Limb (tissue), 2 donors: ENCODE data around the gene NEXN.

Source experiments
- DNase-seq, 2 donors: peaks; one replicate each; pipeline ENCODE4 v3.0.0-alpha.2; 2016; ENCODE audit errors: extremely low spot score in 2 of 2

NEXN gene

DNA sequence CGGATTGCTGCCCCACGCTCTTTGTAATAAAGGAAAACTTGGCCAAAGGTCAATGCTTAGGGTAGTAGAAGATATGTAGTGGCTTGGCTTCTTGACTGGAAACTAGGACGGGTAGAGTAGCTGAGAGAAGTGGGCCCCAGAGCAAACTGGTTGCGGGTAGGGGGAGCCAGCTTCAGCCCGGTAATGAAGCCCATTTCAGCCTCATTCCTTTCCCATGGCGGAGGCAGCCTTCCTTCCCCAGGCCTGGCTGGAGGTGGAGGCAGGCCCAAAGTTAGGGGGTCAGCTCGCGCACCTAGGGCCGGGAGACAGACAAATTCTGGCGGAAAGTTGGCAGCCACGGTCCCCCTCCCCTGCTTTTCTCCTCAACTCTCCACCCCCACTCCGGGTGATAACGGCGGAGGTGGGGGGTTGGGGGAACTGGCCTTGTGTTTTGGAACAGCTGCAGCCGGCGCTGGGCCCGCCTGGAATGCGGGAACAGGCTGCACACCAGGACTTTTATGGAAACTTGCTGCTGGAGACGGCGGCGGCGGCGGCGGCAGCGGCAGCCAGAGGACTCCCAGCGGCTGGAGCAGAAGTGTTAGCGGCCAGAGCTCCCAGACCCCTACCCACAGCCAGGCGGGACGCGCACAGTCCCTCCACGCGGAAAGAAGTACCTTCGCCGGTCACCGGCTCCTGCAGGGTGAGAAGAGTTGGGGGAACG, at the start of gene NEXN:
NEXN (plus strand) TSS at position 544 of the 700 bp plus-strand sequence. CDS start 27,483 bp downstream, outside the sequence.
- peak; percentile 87 to 89 for DNase-seq

GRCh38 chr1:77841574-77841973, 46.9 kb upstream of the NEXN start:
- no peak for DNase-seq

- DNase-seq, result peak in 1 of 2 donors; percentile 28
Observed at GRCh38 chr1:77845951-77846350, 42.5 kb upstream of the NEXN start.

- no peak for DNase-seq
Observed at GRCh38 chr1:77846966-77847365, 41.5 kb upstream of the NEXN start.

DNA sequence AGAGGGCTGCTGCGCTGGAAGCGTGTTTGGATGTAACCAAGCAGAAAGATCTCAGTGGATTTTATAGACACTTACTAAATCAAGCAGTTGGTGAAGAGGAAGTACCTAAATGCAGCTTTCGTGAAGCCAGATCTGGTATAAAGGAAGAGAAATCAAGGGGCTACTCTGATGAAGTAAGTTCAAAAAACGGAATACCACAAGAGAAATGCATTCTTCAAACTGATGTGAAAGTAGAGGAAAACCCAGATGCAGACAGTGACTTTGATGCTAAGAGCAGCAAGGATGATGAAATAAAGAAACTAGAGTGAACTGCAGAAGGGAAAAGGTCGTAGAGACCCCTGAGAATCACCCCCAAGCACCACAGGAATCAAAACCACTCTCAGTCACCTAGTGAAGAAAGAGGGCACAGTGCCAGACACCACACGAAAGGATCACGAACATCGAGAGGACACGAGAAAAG, 40.8 kb upstream of the NEXN start:
- no peak for DNase-seq

GRCh38 chr1:77850082-77850481, 38.3 kb upstream of the NEXN start:
- DNase-seq, result no peak

DNA sequence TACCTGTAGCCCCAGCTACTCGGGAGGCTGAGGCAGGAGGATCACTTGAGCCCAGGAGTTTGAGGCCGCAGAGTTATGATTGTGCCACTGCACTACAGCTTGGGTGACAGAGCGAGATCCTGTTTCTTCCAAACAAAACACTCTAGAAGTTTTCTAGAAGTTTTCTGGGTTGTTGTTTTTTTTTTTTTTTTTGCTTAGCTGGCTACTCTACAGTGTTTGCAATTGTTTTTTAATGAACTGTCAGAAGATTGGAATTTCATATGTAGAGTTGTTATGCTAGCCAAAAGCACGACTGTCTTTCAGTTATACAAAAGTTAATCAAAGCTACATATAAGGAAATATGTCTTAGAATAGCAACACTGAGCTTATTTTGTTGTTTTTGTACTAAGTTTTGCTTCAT, 30.9 kb upstream of the NEXN start:
- no peak for DNase-seq

GRCh38 chr1:77858725-77859124, 29.7 kb upstream of the NEXN start:
- no peak for DNase-seq

GRCh38 chr1:77859248-77859647, 29.2 kb upstream of the NEXN start:
- DNase-seq, result no peak

GRCh38 chr1:77866296-77866695, 22.1 kb upstream of the NEXN start:
- no peak for DNase-seq

DNA sequence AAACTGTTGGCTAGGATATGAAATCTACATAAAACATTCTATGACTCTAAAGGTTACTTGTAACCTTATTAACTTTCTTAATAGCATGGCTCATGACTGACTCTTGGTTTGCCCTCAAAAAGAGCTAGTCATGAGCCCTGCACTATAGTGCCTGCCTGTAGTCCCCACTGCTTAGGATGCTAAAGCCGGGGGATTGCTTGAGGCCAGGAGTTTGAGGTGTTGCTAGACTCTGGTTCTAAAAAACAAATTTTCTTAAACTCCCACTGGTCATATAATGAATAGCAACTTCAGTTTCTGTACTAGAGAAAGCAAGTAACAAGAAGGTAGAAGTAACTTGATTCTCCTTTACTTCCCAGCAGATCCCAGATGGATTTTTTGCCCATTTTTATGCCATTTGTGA, 15.8 kb upstream of the NEXN start:
- DNase-seq, result no peak

- no peak for DNase-seq
Observed at GRCh38 chr1:77873461-77873860, 15.0 kb upstream of the NEXN start.

- no peak for DNase-seq
Observed at GRCh38 chr1:77874804-77875445, 13.5 kb upstream of the NEXN start.

GRCh38 chr1:77876884-77877283, 11.5 kb upstream of the NEXN start:
- no peak for DNase-seq

DNA sequence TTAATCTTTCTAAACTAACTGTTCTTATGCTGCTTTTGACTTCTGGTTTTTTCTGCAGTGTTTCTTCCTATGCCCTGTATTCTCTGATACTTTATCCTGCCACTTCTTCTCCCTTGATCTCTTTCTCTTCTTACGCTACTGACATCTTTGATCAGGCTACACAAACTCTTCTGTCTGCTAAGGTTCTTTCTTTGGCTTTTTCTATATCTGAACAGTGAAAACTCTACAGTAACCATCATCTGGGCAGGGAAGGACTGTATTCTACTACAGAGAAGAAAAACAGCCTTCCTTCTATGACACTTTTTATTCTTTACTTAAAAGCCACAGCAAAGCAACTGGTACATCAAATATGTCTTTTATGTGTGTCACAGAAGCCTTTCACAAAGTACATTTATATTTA, 7.4 kb upstream of the NEXN start:
- no peak for DNase-seq

DNA sequence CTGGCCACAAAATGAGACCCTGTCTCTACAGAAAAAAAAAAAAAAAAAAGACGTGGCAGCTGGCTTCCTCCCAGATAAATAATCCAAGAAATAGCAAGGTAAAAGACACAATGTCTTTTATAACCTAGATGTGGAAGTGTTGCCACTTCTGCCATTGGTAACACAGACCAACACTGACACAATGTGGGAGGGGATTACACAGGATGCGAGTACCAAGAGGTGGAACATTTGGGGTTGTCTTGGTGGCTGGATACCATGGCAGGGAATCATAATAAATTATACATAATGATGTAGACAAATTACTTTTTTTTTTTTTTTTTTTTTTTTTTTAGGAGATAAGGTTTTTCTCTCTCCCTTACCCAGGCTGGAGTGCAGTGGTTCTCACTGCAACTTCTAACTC, 6.0 kb upstream of the NEXN start:
- DNase-seq, result no peak

GRCh38 chr1:77888781-77889642, 588 bp downstream of the NEXN start:
- DNase-seq, result peak in 1 of 2 donors; percentile 58

DNA sequence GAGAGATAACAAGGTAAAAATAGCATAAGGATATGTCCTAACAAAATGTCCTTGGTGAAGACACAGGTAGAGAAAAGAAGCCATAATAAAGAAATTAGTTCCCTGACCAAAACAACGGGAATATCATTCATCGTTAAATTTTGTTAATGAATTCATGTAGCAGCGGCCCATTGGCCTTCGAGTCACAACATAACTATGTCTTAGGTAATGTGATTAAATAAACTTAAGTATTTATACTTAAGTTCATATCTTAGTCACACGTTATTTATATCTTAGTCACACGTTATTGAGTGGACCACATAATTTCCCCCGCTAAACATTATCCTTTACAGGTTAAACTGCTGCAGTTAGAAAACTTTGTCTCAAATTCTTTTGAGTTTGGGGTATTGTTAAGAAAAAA, 1.2 kb downstream of the NEXN start:
- DNase-seq, result no peak

- no peak for DNase-seq
Observed at GRCh38 chr1:77891200-77891599, 2.8 kb downstream of the NEXN start.

DNA sequence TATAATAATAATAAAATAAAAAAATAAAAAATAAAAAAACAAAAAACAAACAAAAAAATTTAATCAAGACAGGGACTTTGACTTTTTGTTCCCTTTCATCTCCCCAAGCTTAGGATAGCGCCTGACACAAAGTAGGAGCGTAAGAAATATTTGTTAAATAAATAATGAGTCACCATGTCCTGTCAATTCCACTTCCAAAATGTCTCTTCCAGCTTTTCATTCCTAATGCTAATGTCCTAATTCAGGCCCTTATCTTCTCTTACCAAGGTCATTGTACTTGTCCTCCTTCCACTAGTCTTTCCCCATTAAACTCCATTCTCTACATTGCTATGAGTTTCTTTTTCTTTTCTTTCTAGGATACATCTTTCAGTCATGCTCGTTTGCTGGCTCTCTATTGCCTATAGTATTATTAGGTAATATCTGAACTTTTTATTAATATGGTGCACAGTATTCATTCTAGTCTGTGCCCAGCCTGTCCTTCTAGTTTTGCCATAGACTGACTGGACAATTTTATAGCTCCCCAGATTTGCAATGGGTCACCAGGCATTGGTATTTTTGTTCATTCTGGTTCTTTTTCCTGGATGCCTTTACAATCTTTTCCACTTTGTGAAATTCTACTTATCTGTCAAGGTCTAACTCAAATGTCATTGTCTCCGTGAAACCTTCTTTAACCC, 11.4 kb downstream of the NEXN start:
- DNase-seq, result no peak

GRCh38 chr1:77900687-77901293, 12.4 kb downstream of the NEXN start:
- peak; percentile 22 to 34 for DNase-seq
